Smooth muscle cell (in vitro differentiated cells): Measurements from ENCODE around the gene SPIN1. TPM values are rescaled to one million over a fixed set of nuclear protein-coding genes. Genes with fewer than 3 reads are reported as not detected.
A peak's percentile ranks its signal among the peaks of the same experiment; 100 is the strongest.

ENCODE experiments used
- DNase-seq: peaks from one replicate; lab custom pipeline; 2025; ENCODE audit not compliant: unreplicated experiment; lab: John Stamatoyannopoulos, UW
- H2AFZ ChIP-seq: fragments of 200-600 bp; sonication (generic); 2 replicates; pipeline ENCODE4 v1.6.0; 2016; ENCODE audit warnings: antibody characterized with exemption, low read depth, mild to moderate bottlenecking
- H3F3A ChIP-seq: fragments of 200-600 bp; sonication (generic); 2 replicates; pipeline ENCODE4 v1.6.0; 2017; ENCODE audit warnings: antibody characterized with exemption, low read depth
- H3K27ac ChIP-seq: fragments of 200-600 bp; sonication (generic); 2 replicates; pipeline ENCODE4 v1.5.1; 2016; ENCODE audit warnings: low read depth, mild to moderate bottlenecking
- H3K27me3 ChIP-seq: fragments of 200-600 bp; sonication (generic); 2 replicates; pipeline ENCODE4 v1.6.1; 2016; ENCODE audit warnings: low read depth, mild to moderate bottlenecking
- H3K36me3 ChIP-seq: fragments of 200-600 bp; sonication (generic); 2 replicates; pipeline ENCODE4 v1.5.1; 2016; ENCODE audit warnings: low read depth
- H3K4me1 ChIP-seq: fragments of 200-600 bp; sonication (generic); 2 replicates; pipeline ENCODE4 v1.5.1; 2016; ENCODE audit warnings: low read depth
- H3K4me2 ChIP-seq: fragments of 200-600 bp; sonication (generic); 2 replicates; pipeline ENCODE4 v1.6.0; 2016; ENCODE audit warnings: mild to moderate bottlenecking
- H3K4me3 ChIP-seq: fragments of 200-600 bp; sonication (generic); 2 replicates; pipeline ENCODE4 v1.5.1; 2016; ENCODE audit warnings: mild to moderate bottlenecking
- H3K79me2 ChIP-seq: fragments of 200-600 bp; sonication (generic); 2 replicates; pipeline ENCODE4 v1.6.0; 2016; ENCODE audit warnings: low read depth, mild to moderate bottlenecking
- H3K9ac ChIP-seq: fragments of 200-600 bp; sonication (generic); 2 replicates; pipeline ENCODE4 v1.6.0; 2016; ENCODE audit warnings: low read depth
- H3K9me3 ChIP-seq: fragments of 200-600 bp; sonication (generic); replicated peaks from 2 replicates; pipeline ENCODE4 v1.5.1; 2016; ENCODE audit warnings: low read depth
- H4K20me1 ChIP-seq: fragments of 200-600 bp; sonication (generic); 2 replicates; pipeline ENCODE4 v1.6.0; 2016; ENCODE audit warnings: low read depth
- CTCF ChIP-seq: fragments of 200-600 bp; sonication (generic); IDR thresholded peaks from 2 replicates; pipeline ENCODE4 v1.5.1; 2017; ENCODE audit warnings: borderline replicate concordance, mild to moderate bottlenecking, antibody characterized with exemption; ENCODE audit not compliant: insufficient read depth, poor library complexity, severe bottlenecking
- WGBS: methylation state at CpG from one replicate; pipeline ENCODE4 v1.1.7; 2016; ENCODE audit warnings: low lambda C conversion rate; 5-methylcytosine and 5-hydroxymethylcytosine counted together
- polyA plus RNA-seq: library from polyadenylated mRNA; unstranded; fragments of >200 nt; fragmentation: Nextera tagmentation; extraction: Ambion mirVana; gene quantifications from 2 replicates; pipeline ENCODE4 v1.2.1, GENCODE V29; 2016
- total RNA-seq: library from RNA; depleted of rRNA; stranded (reverse); fragments of >200 nt; gene quantifications from 2 replicates; pipeline ENCODE4 v1.2.3, GENCODE V29; 2014

SPIN1 gene
- total and polyA plus RNA-seq, 2 experiments from 2014 or later: 56.4 to 122 TPM

GRCh38 chr9:88476491-88477271 lies 88.4 kb downstream of the SPIN1 start:
- Histone ChIP-seq H3K27ac (peak overlapping the region; percentile 83), H4K20me1 (peaks cover 6% of the 10 kb centered on the region), H3K79me2 (peaks cover 35% of the 10 kb centered on the region), H3K9me3 (no peaks in the 10 kb centered on the region), H3K27me3 (no peaks in the 10 kb centered on the region), H3K4me2 (peak overlapping the region; percentile 35), H3F3A (peaks cover 4% of the 10 kb centered on the region), H3K36me3 (no peaks in the 10 kb centered on the region), H3K9ac (no peak overlapping the region), H3K4me1 (peaks cover 14% of the 10 kb centered on the region), H2AFZ (no peak overlapping the region), H3K4me3 (no peak overlapping the region)
- TF ChIP-seq CTCF: no peak
- 62% methylated on average over 11 of the region's 11 CpGs for WGBS
- no peak for DNase-seq

- no peak for TF ChIP-seq CTCF
- H3K4me3 ChIP-seq: no peak overlapping the region
- peak overlapping the region; percentile 35 for H3K4me2 ChIP-seq
- 29% methylated on average over 3 of the region's 3 CpGs for WGBS
- H3K79me2 ChIP-seq: peaks cover 31% of the 10 kb centered on the region
- no peak overlapping the region for H2AFZ ChIP-seq
- peaks cover 4% of the 10 kb centered on the region for H3F3A ChIP-seq
- peaks cover 6% of the 10 kb centered on the region for H4K20me1 ChIP-seq
- peak overlapping the region; percentile 83 for H3K27ac ChIP-seq
- no peaks in the 10 kb centered on the region for H3K36me3 ChIP-seq
- no peak for DNase-seq
- H3K27me3 ChIP-seq: no peaks in the 10 kb centered on the region
- H3K4me1 ChIP-seq: peaks cover 14% of the 10 kb centered on the region
- no peaks in the 10 kb centered on the region for H3K9me3 ChIP-seq
- H3K9ac ChIP-seq: no peak overlapping the region
Measured at GRCh38 chr9:88477300-88477751, 89.1 kb downstream of the SPIN1 start.

DNA sequence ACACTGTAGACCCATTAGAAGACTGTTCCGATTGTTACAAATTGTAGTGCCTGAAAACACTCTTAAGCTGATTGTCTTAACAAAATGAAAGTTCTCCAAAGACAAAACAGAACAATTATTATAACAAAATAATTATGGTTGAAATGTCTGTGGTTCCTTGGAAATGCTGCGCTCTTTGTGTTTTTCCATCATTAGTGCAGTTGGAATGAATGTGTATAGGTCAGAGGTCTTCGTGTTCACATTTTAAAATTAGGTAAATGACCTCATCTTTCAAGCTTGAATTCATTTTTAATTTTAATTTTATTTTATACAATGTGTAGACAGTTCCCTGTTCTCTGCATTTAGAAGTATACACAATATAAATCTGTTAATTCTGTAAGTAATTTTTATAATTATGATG lies 90.0 kb downstream of the SPIN1 start:
- peaks cover 4% of the 10 kb centered on the region for H3F3A ChIP-seq
- H2AFZ ChIP-seq: no peak overlapping the region
- 95% methylated on average over 3 of the region's 3 CpGs for WGBS
- no peaks in the 10 kb centered on the region for H3K9me3 ChIP-seq
- H3K4me1 ChIP-seq: peaks cover 14% of the 10 kb centered on the region
- H3K4me3 ChIP-seq: no peak overlapping the region
- no peaks in the 10 kb centered on the region for H3K36me3 ChIP-seq
- peak overlapping the region; percentile 52 for H3K9ac ChIP-seq
- peaks cover 29% of the 10 kb centered on the region for H3K79me2 ChIP-seq
- TF ChIP-seq CTCF: no peak
- DNase-seq: no peak
- H3K4me2 ChIP-seq: peak overlapping the region; percentile 35
- no peaks in the 10 kb centered on the region for H3K27me3 ChIP-seq
- peak overlapping the region; percentile 83 for H3K27ac ChIP-seq
- peaks cover 6% of the 10 kb centered on the region for H4K20me1 ChIP-seq
